IMR-90 (cell line): ENCODE data around the gene ZNF565. TPM values are rescaled to one million over a fixed set of nuclear protein-coding genes. Genes with fewer than 3 reads are reported as not detected.

Experiments used
- ATAC-seq: fragments of 200-7000 bp; cut with Tn5 transposase; 2 replicates; pipeline ENCODE4 v1.9.1; 2020; ENCODE audit warnings: low read depth, mild to moderate bottlenecking, moderate library complexity
- BruUV-seq: library from RNA; stranded (reverse); fragments of 400-500 nt; replicated peaks from 2 replicates; lab custom pipeline; 2021; lab: Mats Ljungman, UMichigan
- CTCF ChIA-PET: fragments of 300-600 bp; formaldehyde crosslinking; extraction: SDS; loops from one replicate; lab custom pipeline; 2021; ENCODE audit warnings: antibody characterized with exemption; lab: Yijun Ruan, JAX
- POLR2A ChIA-PET: fragments of 300-600 bp; sonication (Branson Sonifier 250); formaldehyde crosslinking; loops from one replicate; lab custom pipeline; 2022; ENCODE audit warnings: antibody characterized with exemption; ENCODE audit not compliant: unreplicated experiment; lab: Charles Lee
- DNase-seq: peaks from one replicate; pipeline ENCODE4 v3.0.0; 2013
- H2AFZ ChIP-seq: replicated peaks from 2 replicates; pipeline ENCODE3; 2013; ENCODE audit warnings: low read length, mild to moderate bottlenecking; ENCODE audit not compliant: poor library complexity
- H2AK5ac ChIP-seq: 2 replicates; pipeline ENCODE4 v1.6.1; 2013; ENCODE audit warnings: low read depth, low read length, inconsistent platforms
- H2AK9ac ChIP-seq: replicated peaks from 2 replicates; pipeline ENCODE3; 2013; ENCODE audit warnings: mild to moderate bottlenecking, low read depth, low read length, moderate library complexity; ENCODE audit not compliant: poor library complexity
- H2BK120ac ChIP-seq: 2 replicates; pipeline ENCODE4 v1.6.1; 2013; ENCODE audit warnings: low read depth, low read length, inconsistent platforms
- H2BK15ac ChIP-seq: 3 replicates; pipeline ENCODE4 v1.6.1; 2013; ENCODE audit warnings: low read depth, low read length, inconsistent platforms
- H2BK20ac ChIP-seq: 2 replicates; pipeline ENCODE4 v1.6.1; 2013; ENCODE audit warnings: low read depth, mild to moderate bottlenecking, inconsistent platforms, low read length, moderate library complexity
- H2BK5ac ChIP-seq: 2 replicates; pipeline ENCODE4 v1.6.1; 2013; ENCODE audit warnings: mild to moderate bottlenecking, low read depth, low read length, inconsistent platforms; ENCODE audit not compliant: poor library complexity, severe bottlenecking
- H3K14ac ChIP-seq: replicated peaks from 2 replicates; pipeline ENCODE4 v1.6.1; 2013; ENCODE audit warnings: low read depth, low read length, inconsistent platforms
- H3K18ac ChIP-seq: 2 replicates; pipeline ENCODE4 v1.6.1; 2013; ENCODE audit warnings: low read depth, low read length, control low read depth
- H3K23ac ChIP-seq: 2 replicates; pipeline ENCODE4 v1.6.1; 2013; ENCODE audit warnings: low read depth, low read length, inconsistent platforms
- H3K27ac ChIP-seq: 2 replicates; pipeline ENCODE4 v1.5.1; 2013; ENCODE audit warnings: mild to moderate bottlenecking, control low read depth, low read length; ENCODE audit not compliant: insufficient read depth
- H3K27me3 ChIP-seq: 2 replicates; pipeline ENCODE4 v1.6.1; 2013; ENCODE audit warnings: low read length; ENCODE audit not compliant: control insufficient read depth, insufficient read depth
- H3K36me3 ChIP-seq: 2 replicates; pipeline ENCODE4 v1.6.1; 2013; ENCODE audit warnings: low read length, mixed read lengths; ENCODE audit not compliant: control insufficient read depth, insufficient read depth
- H3K4ac ChIP-seq: 2 replicates; pipeline ENCODE4 v1.6.1; 2013; ENCODE audit warnings: low read depth, low read length, inconsistent platforms
- H3K4me1 ChIP-seq: 2 replicates; pipeline ENCODE4 v1.6.1; 2013; ENCODE audit warnings: low read length, mixed read lengths; ENCODE audit not compliant: control insufficient read depth, insufficient read depth
- H3K4me2 ChIP-seq: 2 replicates; pipeline ENCODE4 v1.6.1; 2013; ENCODE audit warnings: low read depth, mild to moderate bottlenecking, control low read depth, low read length, moderate library complexity
- H3K4me3 ChIP-seq: 2 replicates; pipeline ENCODE4 v1.5.1; 2013; ENCODE audit warnings: low read depth, mild to moderate bottlenecking, control low read depth, low read length, moderate library complexity; ENCODE audit not compliant: insufficient read depth
- H3K56ac ChIP-seq: 2 replicates; pipeline ENCODE4 v1.6.1; 2013; ENCODE audit warnings: low read length, inconsistent platforms; ENCODE audit not compliant: insufficient read depth; ENCODE audit errors: extremely low read depth
- H3K79me1 ChIP-seq, 2 experiments: 2 replicates each; pipeline ENCODE4 v1.6.1; 2013; ENCODE audit warnings: low read length in 2 of 2, inconsistent platforms in 1 of 2, low read depth in 1 of 2
- H3K9ac ChIP-seq: 2 replicates; pipeline ENCODE4 v1.6.1; 2013; ENCODE audit warnings: low read depth, low read length, control low read depth
- H3K9me1 ChIP-seq: 2 replicates; pipeline ENCODE4 v1.6.1; 2013; ENCODE audit warnings: low read length, inconsistent platforms; ENCODE audit not compliant: insufficient read depth
- H3K9me3 ChIP-seq: 2 replicates; pipeline ENCODE4 v1.6.1; 2013; ENCODE audit warnings: low read length; ENCODE audit not compliant: control insufficient read depth, insufficient read depth
- H4K20me1 ChIP-seq: 2 replicates; pipeline ENCODE4 v1.6.1; 2013; ENCODE audit warnings: low read length, inconsistent platforms; ENCODE audit not compliant: insufficient read depth
- H4K5ac ChIP-seq: 2 replicates; pipeline ENCODE4 v1.6.1; 2013; ENCODE audit warnings: mild to moderate bottlenecking, low read depth, low read length, control low read depth
- H4K8ac ChIP-seq, 2 experiments: 2 replicates each; pipeline ENCODE4 v1.6.1; 2013; ENCODE audit warnings: low read depth in 2 of 2, low read length in 2 of 2, control low read depth in 1 of 2, inconsistent platforms in 1 of 2
- H4K91ac ChIP-seq: 2 replicates; pipeline ENCODE4 v1.6.1; 2013; ENCODE audit warnings: low read depth, low read length, inconsistent platforms; ENCODE audit not compliant: insufficient read depth
- BHLHE40 ChIP-seq: fragments of 150-350 bp; IDR thresholded peaks from 2 replicates; pipeline ENCODE4 v1.6.1; 2016; ENCODE audit warnings: mild to moderate bottlenecking, low read depth, low read length
- CEBPB ChIP-seq: IDR thresholded peaks from 2 replicates; pipeline ENCODE4 v1.6.1; 2012; ENCODE audit warnings: low read depth, low read length, improper control_type of control experiment
- CHD1 ChIP-seq: IDR thresholded peaks from 2 replicates; pipeline ENCODE4 v1.6.1; 2012; ENCODE audit warnings: low read depth, low read length, improper control_type of control experiment
- FOS ChIP-seq: fragments of 150-350 bp; IDR thresholded peaks from 2 replicates; pipeline ENCODE4 v1.6.1; 2016; ENCODE audit warnings: low read depth, low read length
- MAFK ChIP-seq: IDR thresholded peaks from 2 replicates; pipeline ENCODE4 v1.6.1; 2012; ENCODE audit warnings: low read depth, low read length, improper control_type of control experiment
- MAZ ChIP-seq: IDR thresholded peaks from 2 replicates; pipeline ENCODE4 v1.6.1; 2012; ENCODE audit warnings: low read depth, mild to moderate bottlenecking, low read length, improper control_type of control experiment, moderate library complexity, borderline replicate concordance
- MXI1 ChIP-seq: IDR thresholded peaks from 2 replicates; pipeline ENCODE4 v1.6.1; 2012; ENCODE audit warnings: low read depth, mild to moderate bottlenecking, low read length, moderate library complexity, borderline replicate concordance
- NFE2L2 ChIP-seq: fragments of 150-350 bp; IDR thresholded peaks from 2 replicates; pipeline ENCODE4 v1.6.1; 2016; ENCODE audit warnings: low read depth, mild to moderate bottlenecking, low read length
- POLR2A ChIP-seq: IDR thresholded peaks from 2 replicates; pipeline ENCODE4 v1.6.1; 2012; ENCODE audit warnings: mild to moderate bottlenecking, low read depth, low read length
- RAD21 ChIP-seq: IDR thresholded peaks from 2 replicates; pipeline ENCODE4 v1.6.1; 2012; ENCODE audit warnings: low read length, improper control_type of control experiment
- RCOR1 ChIP-seq: IDR thresholded peaks from 2 replicates; pipeline ENCODE4 v1.6.1; 2012; ENCODE audit warnings: mild to moderate bottlenecking, low read length, improper control_type of control experiment; ENCODE audit not compliant: insufficient replicate concordance
- SMC3 ChIP-seq: fragments of 150-350 bp; IDR thresholded peaks from 2 replicates; pipeline ENCODE4 v1.6.1; 2016; ENCODE audit warnings: low read depth, mild to moderate bottlenecking, antibody characterized with exemption, low read length, moderate library complexity
- WGBS, 2 experiments: methylation state at CpG; one replicate each; pipeline versions ENCODE4 v1.1.5 to v1.1.7; 2013; ENCODE audit warnings: missing lambda C conversion rate in 2 of 2; ENCODE audit not compliant: insufficient read length in 1 of 2; ENCODE audit errors: extremely low coverage in 2 of 2; 5-methylcytosine and 5-hydroxymethylcytosine counted together
- dilution Hi-C: fragments of 300-500 bp; cut with HindIII; formaldehyde crosslinking; loops from one replicate; pipeline ENCODE4 v1.14.3; 2018; ENCODE audit warnings: low sequenced_read_pairs; ENCODE audit not compliant: unreplicated experiment
- in situ Hi-C: fragments of 300-500 bp; cut with MboI; formaldehyde crosslinking; loops from 3 replicates; pipeline ENCODE4 v1.14.3; 2019; ENCODE audit warnings: low sequenced_read_pairs, inconsistent platforms, mixed read lengths
- intact Hi-C: fragments of 100-400 bp; cut with micrococcal nuclease; formaldehyde crosslinking; loops from 2 replicates; pipeline ENCODE4 v1.10.0; 2022
- polyA plus RNA-seq, 3 experiments: library from polyadenylated mRNA; depleted of rRNA; stranded (reverse); fragments of >200 nt; gene quantifications; 2 replicates each; pipeline ENCODE4 v1.2.3, GENCODE V29; 2012; ENCODE audit warnings: low replicate concordance in 1 of 3
- total RNA-seq: library from RNA; depleted of rRNA; stranded (reverse); fragments of >200 nt; gene quantifications from 2 replicates; pipeline ENCODE4 v1.2.3, GENCODE V29; 2012
- TF ChIP-seq, protein P1 (sequence below): fragments of 150-350 bp; IDR thresholded peaks from 2 replicates; pipeline ENCODE4 v1.6.1; 2016; ENCODE audit warnings: low read depth, mild to moderate bottlenecking, low read length, moderate library complexity, borderline replicate concordance
- TF ChIP-seq, protein P2 (sequence below): conservative IDR thresholded peaks from 2 replicates; pipeline ENCODE4 v1.5.1; 2012; ENCODE audit warnings: mild to moderate bottlenecking, low read depth, low read length, improper control_type of control experiment
- TF ChIP-seq, protein P3 (sequence below): fragments of 150-350 bp; IDR thresholded peaks from 2 replicates; pipeline ENCODE4 v1.6.1; 2017; ENCODE audit warnings: mild to moderate bottlenecking, antibody characterized with exemption, low read length, low read depth

ZNF565 gene
- total and polyA plus RNA-seq, 2 of the 4 experiments (the other 2 are of a cell fraction) = 2.3 to 7.5 TPM

DNA sequence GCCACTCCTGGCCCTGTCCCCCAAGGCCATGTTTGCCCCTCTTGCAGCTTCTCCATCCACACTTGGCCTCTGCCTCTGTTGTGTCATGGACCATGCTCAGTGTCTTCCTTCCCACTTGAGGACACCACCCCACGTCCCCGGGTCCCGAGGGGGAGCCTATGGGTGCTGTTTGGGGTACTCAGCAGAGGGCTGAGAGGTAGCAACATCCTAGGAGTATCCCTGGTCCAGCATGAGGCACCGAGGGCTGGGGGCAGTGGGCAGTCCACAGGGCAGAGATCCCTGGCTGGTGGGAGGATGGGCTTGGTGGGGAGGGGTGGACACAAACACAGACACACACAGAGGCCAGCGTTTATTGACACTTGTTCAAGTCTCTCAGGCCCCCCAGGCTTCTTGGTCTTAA lies 63.9 kb downstream of the ZNF565 start:
- H4K20me1 ChIP-seq = peaks cover 18% of the 10 kb centered on the region
- H3K4ac ChIP-seq = no peak overlapping the region
- H2BK20ac ChIP-seq = no peak overlapping the region
- DNase-seq (no peak), ATAC-seq (no peak; the same call in 1 of the 2 replicates)
- H2BK5ac ChIP-seq = no peak overlapping the region
- ChIA-PET CTCF (no interaction called here), POLR2A (interaction anchor here (0.6 kb wide), 1 partner anchor 950 kb away, joined by 10 read pairs; no protein-coding TSS in a partner anchor)
- peaks cover 47% of the 10 kb centered on the region for H3K36me3 ChIP-seq
- no peak overlapping the region for H3K27ac ChIP-seq
- H3K9ac ChIP-seq = no peak overlapping the region
- in situ Hi-C loops (no loop called here), intact Hi-C loops (no loop called here), dilution Hi-C loops (no loop called here)
- peaks cover 3% of the 10 kb centered on the region for H3K9me1 ChIP-seq
- H3K4me3 ChIP-seq = no peak overlapping the region
- peak overlapping the region; percentile 65; the same call in 1 of the 2 replicates for H3K23ac ChIP-seq
- no peak overlapping the region; the same call in 2 of the 3 replicates for H2BK15ac ChIP-seq
- WGBS, 2 experiments = no CpG with 5 or more reads among the region's 5 CpGs
- no peaks in the 10 kb centered on the region for H3K27me3 ChIP-seq
- H3K18ac ChIP-seq = no peak overlapping the region
- no peak overlapping the region for H4K5ac ChIP-seq
- H3K4me2 ChIP-seq = no peak overlapping the region
- H2BK120ac ChIP-seq = no peak overlapping the region
- H2AK5ac ChIP-seq = no peak overlapping the region
- no peak overlapping the region for H3K56ac ChIP-seq
- no peak overlapping the region for H4K91ac ChIP-seq
- H3K14ac ChIP-seq = no peak overlapping the region
- no peak overlapping the region for H4K8ac ChIP-seq
- no peak overlapping the region for H2AK9ac ChIP-seq
- no peak overlapping the region for H2AFZ ChIP-seq
- peaks cover 12 to 46% of the 10 kb centered on the region in 2 experiments for H3K79me1 ChIP-seq
- H3K9me3 ChIP-seq = no peaks in the 10 kb centered on the region
- no peak for TF ChIP-seq BHLHE40
- TF ChIP-seq POLR2A = no peak
- TF ChIP-seq, protein P1, sequence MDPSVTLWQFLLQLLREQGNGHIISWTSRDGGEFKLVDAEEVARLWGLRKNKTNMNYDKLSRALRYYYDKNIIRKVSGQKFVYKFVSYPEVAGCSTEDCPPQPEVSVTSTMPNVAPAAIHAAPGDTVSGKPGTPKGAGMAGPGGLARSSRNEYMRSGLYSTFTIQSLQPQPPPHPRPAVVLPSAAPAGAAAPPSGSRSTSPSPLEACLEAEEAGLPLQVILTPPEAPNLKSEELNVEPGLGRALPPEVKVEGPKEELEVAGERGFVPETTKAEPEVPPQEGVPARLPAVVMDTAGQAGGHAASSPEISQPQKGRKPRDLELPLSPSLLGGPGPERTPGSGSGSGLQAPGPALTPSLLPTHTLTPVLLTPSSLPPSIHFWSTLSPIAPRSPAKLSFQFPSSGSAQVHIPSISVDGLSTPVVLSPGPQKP = no peak
- TF ChIP-seq CEBPB = no peak
- no peak for TF ChIP-seq NFE2L2
- no peak for TF ChIP-seq RAD21
- TF ChIP-seq CHD1 = no peak
- no peak for TF ChIP-seq MAFK
- no peak for TF ChIP-seq RCOR1
- TF ChIP-seq, protein P2, sequence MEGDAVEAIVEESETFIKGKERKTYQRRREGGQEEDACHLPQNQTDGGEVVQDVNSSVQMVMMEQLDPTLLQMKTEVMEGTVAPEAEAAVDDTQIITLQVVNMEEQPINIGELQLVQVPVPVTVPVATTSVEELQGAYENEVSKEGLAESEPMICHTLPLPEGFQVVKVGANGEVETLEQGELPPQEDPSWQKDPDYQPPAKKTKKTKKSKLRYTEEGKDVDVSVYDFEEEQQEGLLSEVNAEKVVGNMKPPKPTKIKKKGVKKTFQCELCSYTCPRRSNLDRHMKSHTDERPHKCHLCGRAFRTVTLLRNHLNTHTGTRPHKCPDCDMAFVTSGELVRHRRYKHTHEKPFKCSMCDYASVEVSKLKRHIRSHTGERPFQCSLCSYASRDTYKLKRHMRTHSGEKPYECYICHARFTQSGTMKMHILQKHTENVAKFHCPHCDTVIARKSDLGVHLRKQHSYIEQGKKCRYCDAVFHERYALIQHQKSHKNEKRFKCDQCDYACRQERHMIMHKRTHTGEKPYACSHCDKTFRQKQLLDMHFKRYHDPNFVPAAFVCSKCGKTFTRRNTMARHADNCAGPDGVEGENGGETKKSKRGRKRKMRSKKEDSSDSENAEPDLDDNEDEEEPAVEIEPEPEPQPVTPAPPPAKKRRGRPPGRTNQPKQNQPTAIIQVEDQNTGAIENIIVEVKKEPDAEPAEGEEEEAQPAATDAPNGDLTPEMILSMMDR = no peak
- no peak for TF ChIP-seq MXI1
- TF ChIP-seq MAZ = no peak
- TF ChIP-seq, protein P3, sequence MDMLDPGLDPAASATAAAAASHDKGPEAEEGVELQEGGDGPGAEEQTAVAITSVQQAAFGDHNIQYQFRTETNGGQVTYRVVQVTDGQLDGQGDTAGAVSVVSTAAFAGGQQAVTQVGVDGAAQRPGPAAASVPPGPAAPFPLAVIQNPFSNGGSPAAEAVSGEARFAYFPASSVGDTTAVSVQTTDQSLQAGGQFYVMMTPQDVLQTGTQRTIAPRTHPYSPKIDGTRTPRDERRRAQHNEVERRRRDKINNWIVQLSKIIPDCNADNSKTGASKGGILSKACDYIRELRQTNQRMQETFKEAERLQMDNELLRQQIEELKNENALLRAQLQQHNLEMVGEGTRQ = no peak
- no peak for TF ChIP-seq FOS
- TF ChIP-seq SMC3 = no peak
- BruUV-seq = no TSS peak
- peaks cover 6% of the 10 kb centered on the region; the same call in 1 of the 2 replicates for H3K4me1 ChIP-seq
